GM20431 (cell line): ENCODE data around the gene ERFL.
"Not testable (repeated sequence)": the region's sequence is repeated elsewhere in the genome, so short reads cannot be mapped to it uniquely, and the experiment has no call there.

Experiments used
- in situ Hi-C: fragments of 300-500 bp; cut with MseI, MboI; formaldehyde crosslinking; loops from one replicate; pipeline ENCODE4 v1.15.0; 2020; ENCODE audit warnings: low sequenced_read_pairs; ENCODE audit not compliant: unreplicated experiment

The ERFL gene

DNA sequence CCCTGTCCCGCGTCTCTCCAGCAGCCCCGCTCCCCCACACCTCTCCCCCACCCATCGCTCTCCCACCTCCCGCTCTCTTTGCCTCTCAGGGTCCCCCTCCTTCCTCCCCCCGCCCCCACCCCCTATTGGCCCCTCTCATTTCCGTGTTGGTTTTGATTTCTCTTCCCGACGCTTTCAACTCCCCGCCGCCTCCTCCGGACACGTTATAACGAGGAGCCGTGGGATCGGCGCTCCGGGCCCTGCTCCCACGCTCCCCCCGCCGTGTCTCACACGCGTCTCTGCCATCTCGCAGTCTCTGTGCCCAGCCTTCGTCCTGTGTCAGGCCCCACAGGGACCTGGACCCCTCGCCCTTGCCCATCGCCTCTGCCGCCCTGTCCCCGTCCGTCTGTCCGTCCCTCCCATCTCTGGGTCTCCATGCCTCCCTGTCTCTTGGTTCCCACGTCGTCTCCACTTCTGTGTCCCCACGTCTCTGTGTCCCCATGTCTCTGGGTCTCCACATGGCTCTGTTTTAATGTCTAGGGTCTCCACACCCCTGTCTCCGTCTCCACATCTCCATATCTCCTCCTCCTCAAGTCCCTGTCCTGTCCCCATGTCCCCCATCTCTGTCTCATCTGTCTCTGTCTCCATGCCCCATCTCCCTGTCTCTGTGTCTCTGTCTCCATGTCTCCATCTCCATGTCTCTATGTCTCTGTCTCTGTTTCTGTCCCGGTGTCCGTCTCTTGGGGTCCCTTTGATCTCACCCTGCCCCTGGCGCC, 13.1 kb downstream of the ERFL start:
- in situ Hi-C loops: no loop called here

DNA sequence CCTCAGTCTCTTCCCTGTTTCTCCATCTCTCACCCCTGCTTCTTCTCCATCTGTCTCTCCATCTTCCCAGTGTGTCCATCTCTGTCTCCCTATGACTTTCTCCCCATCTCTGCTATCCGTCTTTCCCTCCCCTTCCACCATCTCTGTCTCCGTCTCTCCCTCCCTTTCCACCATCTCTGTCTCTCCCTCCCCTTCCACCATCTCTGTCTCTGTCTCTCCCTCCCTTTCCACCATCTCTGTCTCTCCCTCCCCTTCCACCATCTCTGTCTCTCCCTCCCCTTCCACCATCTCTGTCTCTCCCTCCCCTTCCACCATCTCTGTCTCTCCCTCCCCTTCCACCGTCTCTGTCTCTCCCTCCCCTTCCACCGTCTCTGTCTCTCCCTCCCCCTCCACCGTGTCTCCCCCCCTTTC, 13.8 kb downstream of the ERFL start:
- in situ Hi-C loops: not testable (repeated sequence)

DNA sequence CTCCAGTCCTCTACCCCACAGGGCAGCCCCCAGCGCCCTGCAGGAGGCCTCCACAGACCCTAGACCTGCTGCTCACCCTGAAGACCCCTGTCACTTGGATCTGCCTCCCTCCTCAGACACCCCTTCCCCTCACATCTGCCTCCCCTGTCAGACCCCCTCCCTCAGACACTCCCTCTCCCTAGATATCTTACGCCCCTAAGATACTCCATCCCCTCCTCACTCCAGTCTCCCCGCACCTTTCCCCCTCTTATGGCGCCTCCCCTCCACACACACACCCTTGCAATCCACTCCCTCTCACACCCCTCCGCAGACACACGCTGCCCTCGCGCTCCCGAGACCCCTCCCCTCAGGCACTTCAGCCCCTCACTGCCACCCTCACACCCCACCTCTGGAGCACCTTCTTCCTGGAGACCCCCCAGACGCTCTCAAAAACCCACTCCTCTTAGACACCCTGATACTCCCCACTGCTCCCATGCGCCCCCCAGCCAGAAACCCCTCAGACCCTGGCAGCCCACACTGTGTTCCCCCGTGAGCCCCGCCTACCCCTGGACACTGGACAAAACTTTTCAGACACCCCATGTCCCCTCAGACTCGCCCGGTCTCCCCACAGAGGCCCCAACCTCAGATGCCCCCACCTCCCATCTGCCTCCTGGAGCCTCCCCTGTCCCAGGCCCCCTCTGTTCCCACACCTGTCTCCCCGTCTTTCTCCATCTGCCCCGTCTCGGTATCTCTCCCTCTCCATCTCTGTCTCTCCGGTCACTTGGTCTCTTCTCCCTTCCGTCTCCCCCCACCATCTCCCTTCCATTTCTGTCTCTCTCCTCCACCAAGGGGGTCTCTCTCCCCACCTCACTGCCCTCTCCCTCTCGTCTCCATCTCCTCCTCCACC, 14.5 kb downstream of the ERFL start:
- in situ Hi-C loops: no loop called here

DNA sequence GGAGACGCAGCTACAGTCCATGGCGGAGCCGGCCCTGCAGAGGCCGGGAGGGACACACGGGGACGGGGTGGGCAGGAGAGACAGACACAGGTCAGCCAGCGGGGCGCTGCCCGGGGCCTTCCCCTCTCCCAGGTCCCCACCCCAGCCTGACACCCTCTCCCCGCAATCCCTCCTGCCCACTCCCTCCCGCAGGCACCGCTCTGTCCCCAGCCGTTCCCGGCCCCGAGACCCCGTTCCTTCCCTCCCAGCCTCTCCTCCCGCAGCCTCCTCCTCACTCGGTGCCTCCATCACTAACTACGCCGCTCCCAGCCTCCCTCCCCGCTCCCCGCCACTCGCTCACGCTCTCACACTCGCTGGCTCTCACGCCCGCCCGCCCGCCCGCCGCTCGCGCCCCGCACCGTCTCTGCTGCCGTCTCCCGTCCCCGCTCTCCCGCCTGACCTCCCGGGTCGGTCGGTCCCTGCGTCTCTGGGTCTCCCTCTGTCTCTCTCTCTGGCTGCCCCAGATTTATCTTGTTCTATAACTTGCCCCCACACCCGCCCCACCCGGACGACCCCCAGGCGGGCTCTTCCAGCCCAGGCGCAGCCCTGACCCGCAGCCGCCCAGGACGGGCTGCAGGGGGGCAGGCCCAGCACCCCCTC, 15.2 kb downstream of the ERFL start:
- in situ Hi-C loops: no loop called here

DNA sequence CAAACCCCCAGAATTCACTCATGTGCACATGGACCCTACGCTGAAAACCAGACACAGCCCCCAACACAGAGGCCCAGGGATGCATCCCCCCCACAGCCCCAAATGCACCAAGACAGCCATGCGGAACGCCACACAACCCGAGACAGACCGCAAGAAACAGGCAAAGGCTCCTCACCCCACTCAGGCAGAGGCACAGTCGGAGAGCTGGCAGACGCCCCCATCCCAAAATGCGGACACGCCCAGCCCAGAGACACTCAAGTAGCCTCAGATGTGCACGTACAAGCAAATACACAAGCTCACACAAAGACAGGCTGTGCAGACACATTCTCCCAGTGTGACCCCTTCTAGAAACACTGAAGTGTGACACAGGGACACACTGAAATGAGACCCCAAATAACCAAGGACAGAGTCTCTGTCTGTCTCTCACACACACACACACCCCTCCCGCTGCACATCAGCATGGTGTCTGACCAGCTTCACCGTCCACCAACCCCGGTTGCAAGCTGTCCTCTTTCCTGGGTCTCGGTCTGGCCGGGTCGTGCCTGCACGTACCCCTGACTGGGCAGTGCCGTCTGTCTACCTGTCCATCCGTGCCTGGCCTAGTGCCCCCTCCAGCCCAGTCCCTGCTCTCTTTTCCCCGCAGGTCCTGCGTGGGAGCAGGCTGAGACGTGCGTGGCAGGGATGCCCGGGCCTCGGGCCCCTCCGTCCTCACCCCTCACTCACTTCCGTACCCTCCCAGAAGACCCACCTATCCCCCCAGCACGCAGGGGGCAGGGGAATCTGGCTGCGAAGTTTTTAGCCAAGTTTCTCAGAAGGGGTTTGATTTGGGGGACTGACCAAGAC, 16.1 kb downstream of the ERFL start:
- in situ Hi-C loops: no loop called here

DNA sequence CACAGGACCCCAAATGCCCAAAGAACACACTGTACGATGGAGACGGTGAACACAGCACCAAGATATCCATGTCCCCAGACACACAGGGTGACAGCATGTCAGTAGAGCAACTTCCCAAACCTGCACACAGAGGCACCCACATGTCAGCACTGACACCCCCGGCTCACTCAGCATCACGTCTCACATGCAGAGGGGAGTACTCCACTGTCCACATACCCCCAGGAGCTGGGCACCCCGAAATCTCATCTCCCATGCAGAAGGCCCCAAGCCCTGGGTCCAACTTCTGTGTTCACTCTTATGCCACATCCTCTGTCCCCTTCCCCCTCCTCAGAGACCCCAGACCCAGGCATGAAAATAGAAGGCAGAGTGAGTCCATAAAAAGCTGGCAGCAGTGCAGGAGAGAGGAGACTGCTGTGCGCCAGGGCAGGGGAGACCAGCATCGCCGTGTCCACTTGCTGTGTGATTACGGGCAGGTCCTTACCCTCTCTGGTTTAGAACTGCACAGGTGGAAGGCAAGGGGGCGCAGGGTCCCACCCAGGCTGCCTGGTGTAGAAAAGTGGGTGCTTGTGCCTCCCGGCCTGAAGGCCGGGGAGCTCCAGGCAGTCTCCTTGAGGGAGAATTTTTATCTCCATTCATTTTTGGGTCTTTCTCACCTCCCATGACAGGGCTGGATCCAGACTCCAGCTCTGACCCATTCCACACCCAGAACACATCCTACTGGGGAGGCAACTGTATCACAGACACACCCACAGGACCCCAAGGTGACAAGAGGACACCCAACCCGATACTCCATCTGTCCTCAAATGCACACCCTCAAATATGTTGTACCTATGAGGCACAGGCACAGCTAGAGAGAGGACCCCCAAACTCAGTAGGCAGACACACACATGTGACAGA, 17.0 kb downstream of the ERFL start:
- in situ Hi-C loops: no loop called here

DNA sequence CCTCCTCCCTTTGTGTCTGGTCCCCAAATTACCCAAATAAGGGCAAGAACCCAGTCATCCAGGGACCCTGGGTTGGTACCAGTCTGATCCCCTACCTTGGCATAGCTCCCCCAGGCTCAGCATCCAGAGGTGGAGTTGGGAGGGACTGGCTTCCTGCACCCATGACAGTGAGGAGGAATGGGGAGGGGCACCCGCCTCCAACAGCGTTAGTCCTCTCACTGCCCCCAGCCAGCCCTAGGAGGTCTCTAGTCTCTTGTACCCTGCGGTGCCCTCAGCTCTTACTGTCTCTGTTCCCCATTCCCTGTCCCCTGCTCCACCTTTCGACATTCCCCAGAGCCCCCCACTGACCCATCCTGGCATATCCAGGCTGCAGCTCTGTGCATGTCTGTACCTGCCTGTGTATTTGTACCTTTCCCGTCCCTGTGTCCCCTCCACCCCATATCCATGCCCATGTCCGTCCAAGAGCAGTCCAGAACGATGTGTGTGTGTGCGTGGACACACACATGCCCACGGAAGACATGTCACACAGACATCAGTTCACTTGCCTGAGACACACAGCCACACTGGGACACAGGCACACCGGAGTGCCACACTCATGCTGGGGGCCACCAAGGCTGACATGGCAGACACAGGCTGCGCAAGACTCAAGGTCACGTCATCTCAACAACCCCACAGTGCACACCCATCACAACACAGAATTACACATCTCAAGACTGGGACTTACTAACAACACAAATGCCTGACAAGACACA, 17.8 kb downstream of the ERFL start:
- in situ Hi-C loops: no loop called here

DNA sequence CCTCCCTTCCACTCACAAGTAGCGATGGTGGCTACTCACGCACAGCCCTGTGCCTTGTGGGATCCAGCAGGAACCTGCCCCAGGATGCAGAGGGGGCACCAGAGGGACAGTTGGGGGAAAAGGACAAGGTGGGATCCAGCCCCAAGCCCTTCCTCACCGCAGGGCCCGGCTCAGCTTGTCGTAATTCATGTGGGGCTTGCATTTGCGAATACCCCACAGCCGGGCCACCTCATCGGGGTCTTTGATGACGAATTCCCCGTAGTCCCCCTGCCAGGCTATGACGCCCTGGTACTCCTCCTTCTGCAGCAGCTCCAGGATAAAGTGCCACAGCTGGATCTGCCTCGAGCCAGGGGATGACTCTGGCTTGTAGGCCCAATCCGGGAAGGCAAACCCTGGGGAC, 18.5 kb downstream of the ERFL start:
- in situ Hi-C loops: no loop called here

DNA sequence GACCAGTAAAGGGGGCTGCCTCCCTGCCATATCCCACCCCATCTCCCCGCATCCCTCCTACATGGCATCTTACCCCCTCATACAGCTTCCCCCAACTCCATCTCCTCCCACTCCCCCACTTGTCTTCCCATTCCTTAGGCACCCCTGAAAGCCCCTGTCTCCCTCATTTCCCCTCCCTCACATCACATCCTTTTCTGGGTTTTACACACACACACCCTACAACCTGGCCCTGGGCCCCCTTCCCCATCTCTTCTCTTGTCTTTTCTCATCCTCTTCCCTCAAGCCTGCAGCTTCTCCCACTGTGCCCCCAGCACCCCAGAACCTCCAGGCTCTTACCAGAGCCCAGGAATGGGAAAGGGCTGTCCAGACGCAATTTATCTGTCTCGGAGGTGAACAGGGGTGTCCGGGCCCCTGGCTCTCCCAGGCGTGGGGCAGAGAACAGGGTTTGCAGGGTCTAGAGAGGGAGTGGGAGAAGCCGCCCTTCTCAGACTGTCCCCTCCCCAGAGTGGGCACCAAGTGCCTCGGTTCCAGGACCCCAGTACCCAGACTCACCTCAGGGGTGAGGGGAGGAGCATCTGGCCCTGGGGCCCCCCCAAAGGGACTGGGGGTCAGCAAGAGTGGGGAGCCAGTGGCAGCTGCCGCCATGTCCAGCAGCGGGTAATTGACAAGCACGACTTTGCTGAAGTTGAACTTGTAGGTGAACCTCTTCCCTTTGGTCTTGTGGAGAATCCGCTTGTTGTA, 19.4 kb downstream of the ERFL start:
- in situ Hi-C loops: no loop called here

DNA sequence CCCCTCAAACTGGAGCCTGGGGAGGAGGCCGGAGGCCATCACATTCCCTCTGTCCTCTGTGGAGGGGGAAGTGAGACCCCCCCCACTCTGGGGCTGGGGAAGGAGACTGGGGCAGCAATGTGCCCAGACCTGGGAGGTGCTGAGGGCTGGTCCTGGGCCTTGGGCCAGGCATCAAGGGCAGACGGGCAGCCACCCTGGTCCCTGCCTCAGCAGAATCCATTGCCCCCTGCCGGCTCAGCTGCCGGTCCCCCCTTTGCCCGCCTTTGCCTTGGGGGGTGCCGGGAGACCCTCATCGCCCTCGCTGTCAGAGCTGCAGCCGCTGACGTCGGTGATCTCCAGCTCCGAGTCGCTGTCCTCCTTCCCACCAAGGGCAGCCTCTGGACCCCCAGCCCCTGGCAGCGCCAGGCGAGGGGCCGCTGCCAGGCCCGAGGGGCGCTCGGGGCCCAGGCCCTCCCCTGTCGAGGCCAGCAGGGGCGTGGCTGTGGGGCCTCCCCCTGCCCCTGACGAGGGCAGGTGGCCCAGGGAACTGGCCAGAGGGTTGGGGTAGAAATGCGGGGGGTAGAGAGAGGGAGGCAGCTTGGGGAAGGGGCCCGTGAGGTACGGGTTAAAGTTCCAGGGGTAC, 20.1 kb downstream of the ERFL start:
- in situ Hi-C loops: no loop called here

DNA sequence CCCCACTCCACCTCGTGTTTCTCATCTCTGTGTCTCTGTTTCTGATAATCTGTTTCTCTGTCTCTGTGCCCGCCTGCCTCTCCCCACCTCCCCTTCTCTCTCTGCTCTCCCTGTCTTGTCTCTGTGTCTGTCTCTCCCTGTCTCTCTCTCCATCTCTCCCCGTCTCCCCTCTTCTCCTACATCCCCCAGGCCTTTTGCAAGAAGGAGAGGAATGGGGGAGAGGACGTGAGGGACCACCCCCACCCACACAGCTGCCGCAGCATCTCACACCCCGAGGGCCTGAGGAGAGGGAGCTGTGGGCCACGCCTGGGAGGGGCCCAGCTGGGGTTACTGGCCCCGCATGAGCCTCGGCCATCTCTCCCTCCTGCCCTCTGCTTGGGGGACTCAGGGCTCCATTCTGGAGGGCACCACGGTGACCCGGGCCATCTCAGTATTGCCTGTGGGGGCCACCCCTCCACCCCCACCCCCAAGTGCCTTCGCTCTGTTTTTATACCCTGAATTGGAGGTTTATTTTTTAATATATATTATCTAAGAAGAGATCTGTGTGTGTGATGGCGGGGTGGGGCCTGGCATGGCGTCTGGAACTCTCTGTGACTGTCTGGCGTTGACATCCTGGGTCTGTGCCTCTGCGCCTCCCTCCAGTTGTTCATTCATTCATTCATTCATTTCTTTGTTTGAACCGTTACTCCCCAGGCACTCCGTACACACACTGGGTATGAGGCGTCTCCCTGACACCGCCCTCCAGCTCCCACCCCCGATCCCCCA, 21.2 kb downstream of the ERFL start:
- in situ Hi-C loops: no loop called here

DNA sequence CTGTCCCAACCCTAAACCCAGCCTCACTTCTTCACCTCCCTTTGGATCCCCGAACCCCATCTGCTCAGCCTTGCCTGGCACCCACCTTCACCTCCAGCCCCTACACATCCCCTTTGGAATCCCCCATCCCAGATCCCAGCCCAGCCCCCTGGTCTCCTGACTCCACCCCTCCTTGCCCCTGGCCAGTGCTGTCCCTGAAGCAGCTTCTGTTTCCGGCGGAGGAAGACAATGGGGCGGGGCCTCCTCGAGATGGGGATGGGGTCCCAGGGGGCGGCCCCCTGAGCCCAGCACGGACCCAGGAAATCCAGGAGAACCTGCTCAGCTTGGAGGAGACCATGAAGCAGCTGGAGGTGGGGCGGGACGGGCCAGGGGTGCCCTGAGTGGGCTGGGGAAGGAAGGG, 22.0 kb downstream of the ERFL start:
- in situ Hi-C loops: no loop called here

DNA sequence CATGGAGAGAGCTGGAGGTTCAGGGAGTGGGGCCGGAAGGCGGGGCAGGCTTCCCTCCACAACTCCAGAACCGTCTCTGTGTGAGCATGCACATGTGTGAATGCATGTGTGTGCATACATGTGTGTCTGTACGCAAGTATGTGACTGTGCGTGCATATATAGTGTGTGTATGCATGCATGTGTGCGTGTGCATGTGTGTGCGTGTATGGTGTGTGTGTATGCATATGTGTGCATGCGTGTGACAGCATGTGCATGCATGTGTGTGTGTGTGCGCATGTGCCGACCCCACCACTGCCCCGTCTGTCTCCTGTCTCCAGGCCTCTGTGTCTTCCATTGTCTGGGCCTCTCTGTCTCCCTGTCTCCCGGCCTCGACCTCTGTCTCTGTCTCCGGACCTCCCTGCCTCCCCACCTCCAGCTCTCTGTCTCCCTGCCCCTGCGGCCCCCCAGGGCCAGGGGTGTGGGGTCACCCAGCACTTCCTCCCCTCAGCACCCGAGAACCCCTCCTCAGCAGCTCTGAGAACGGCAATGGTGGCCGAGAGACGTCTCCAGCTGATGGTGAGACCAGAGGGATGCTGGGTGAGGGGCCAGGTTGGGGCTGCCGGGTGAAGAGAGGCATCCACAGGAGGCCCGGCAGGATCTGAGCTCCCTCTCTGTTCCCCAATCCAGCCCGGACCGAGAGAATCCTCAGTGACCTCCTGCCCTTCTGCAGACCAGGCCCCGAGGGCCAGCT, 22.8 kb downstream of the ERFL start:
- in situ Hi-C loops: no loop called here

DNA sequence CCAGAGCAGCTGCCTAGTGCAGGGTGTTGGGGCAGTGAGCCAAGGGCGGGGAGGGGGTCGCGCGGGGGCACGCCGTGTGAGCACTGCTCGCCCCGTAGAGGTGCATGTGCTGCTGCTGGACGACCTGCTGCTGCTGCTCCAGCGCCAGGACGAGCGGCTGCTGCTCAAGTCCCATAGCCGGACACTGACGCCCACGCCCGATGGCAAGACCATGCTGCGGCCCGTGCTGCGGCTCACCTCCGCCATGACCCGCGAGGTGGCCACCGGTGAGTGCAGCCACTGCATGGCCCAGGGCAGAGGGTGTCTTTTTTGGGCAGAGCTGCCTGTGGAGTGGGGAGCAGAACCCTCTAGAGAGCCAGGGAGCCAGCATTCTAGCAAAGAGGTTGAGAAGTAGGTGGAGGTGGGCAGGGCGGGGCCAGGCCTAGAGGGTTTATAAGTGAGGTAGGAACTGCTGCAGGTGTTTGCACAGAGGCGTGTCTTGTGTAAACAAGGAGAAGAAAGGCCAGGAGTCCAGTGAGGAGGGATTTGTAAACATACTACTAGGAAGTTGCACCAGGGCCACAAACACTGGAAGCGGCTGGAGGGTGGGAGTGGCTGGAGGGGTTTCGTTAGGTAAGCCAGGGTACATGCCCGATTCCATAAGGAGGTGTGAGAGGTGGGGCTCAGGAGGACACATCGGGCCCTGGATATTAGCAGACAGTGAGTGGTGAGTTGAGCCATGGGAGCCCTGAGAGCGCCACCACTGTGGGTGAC, 24.0 kb downstream of the ERFL start:
- in situ Hi-C loops: no loop called here

DNA sequence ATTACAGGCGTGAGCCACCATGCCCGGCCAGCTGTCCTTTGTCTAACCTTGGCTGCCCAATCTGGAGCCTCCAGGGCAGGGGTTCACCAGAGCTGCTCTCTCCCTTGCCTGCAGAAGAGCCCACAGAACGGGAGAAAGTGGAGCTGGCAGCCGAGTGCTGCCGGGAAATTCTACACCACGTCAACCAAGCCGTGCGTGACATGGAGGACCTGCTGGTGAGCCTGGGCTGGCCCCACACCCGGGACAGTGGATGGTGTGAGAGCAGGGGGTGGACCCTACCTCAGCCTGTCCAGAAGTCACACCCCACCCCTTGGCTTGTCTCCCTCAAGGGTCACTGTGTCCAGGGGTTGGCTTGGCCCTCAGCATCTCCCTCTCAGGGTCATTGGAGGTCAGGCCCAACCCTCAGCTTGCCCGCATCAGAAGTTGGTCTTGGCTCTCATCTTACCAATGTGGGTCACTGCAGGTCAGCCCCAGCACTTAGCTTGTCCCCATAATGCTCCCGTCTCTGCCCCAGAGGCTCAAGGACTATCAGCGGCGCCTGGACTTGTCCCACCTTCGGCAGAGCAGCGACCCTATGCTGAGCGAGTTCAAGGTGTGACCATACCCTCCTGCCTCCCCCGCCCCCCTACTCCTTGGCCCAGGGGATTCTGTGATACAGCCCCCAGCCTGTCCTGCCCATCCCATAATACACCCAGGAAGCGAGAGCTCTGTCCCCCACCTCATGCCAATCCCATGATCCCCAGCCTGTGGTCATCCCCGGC, 24.9 kb downstream of the ERFL start:
- in situ Hi-C loops: no loop called here
